HEK293 (cell line): ENCODE data around the gene OR6A2.

Experiments used
- CTCF ChIA-PET: fragments of 350-600 bp; formaldehyde crosslinking; extraction: SDS; loops from one replicate; lab custom pipeline; 2021; ENCODE audit warnings: antibody characterized with exemption; lab: Yijun Ruan, JAX
- POLR2A ChIA-PET: fragments of 300-600 bp; formaldehyde crosslinking; extraction: SDS; loops from one replicate; lab custom pipeline; 2020; ENCODE audit warnings: antibody characterized with exemption, inconsistent platforms; lab: Yijun Ruan, JAX
- H3K27ac ChIP-seq: fragments of 200-500 bp; sonication (Bioruptor generic); 2 replicates; pipeline ENCODE4 v1.5.1; 2014; ENCODE audit warnings: low read depth, low read length, control low read depth, inconsistent platforms; ENCODE audit errors: extremely low read depth
- H3K36me3 ChIP-seq, 2 experiments: fragments of 200-500 bp in 1 of 2; sonication (Bioruptor generic) in 1 of 2; 1 replicate in 1 of 2; 2 replicates in 1 of 2; pipeline ENCODE4 v1.5.1; 2014 to 2017; ENCODE audit warnings: inconsistent platforms in 2 of 2, low read length in 2 of 2; ENCODE audit not compliant: control insufficient read depth in 2 of 2, insufficient read depth in 1 of 2
- H3K4me1 ChIP-seq: fragments of 200-500 bp; sonication (Bioruptor generic); 2 replicates; pipeline ENCODE4 v1.5.1; 2014; ENCODE audit warnings: mild to moderate bottlenecking, low read length, inconsistent platforms; ENCODE audit not compliant: control insufficient read depth, insufficient read depth
- H3K4me3 ChIP-seq: 2 replicates; pipeline ENCODE4 v1.5.1; 2011; ENCODE audit warnings: low read depth, mild to moderate bottlenecking, control low read depth, low read length, moderate library complexity
- H3K9me3 ChIP-seq: fragments of 200-500 bp; sonication (Bioruptor generic); 2 replicates; pipeline ENCODE4 v1.5.1; 2014; ENCODE audit warnings: low read depth, low read length, inconsistent platforms; ENCODE audit not compliant: control insufficient read depth, insufficient read depth
- GFI1B ChIP-seq: fragments of 450-650 bp; formaldehyde crosslinking; IDR thresholded peaks from 2 replicates; pipeline ENCODE4 v1.5.1; 2016; ENCODE audit warnings: missing biosample characterization, missing genetic modification characterization
- INSM2 ChIP-seq: fragments of 450-650 bp; formaldehyde crosslinking; IDR thresholded peaks from 2 replicates; pipeline ENCODE4 v1.5.1; 2016; ENCODE audit warnings: missing biosample characterization, missing genetic modification characterization
- KLF17 ChIP-seq: fragments of 450-650 bp; formaldehyde crosslinking; IDR thresholded peaks from 2 replicates; pipeline ENCODE4 v1.5.1; 2016; ENCODE audit warnings: missing biosample characterization, missing genetic modification characterization
- MYNN ChIP-seq: fragments of 450-650 bp; formaldehyde crosslinking; IDR thresholded peaks from 2 replicates; pipeline ENCODE4 v1.5.1; 2016; ENCODE audit warnings: missing biosample characterization, missing genetic modification characterization, borderline replicate concordance
- PRDM4 ChIP-seq: fragments of 450-650 bp; formaldehyde crosslinking; IDR thresholded peaks from 2 replicates; pipeline ENCODE4 v1.5.1; 2017; ENCODE audit warnings: missing biosample characterization, missing genetic modification characterization
- SCRT2 ChIP-seq: fragments of 450-650 bp; formaldehyde crosslinking; IDR thresholded peaks from 2 replicates; pipeline ENCODE4 v1.5.1; 2016; ENCODE audit warnings: missing biosample characterization, missing genetic modification characterization
- SP7 ChIP-seq: fragments of 450-650 bp; formaldehyde crosslinking; IDR thresholded peaks from 2 replicates; pipeline ENCODE4 v1.5.1; 2016; ENCODE audit warnings: missing biosample characterization, missing genetic modification characterization
- TCF7L2 ChIP-seq: IDR thresholded peaks from 2 replicates; pipeline ENCODE4 v1.6.1; 2011; ENCODE audit warnings: low read depth, mild to moderate bottlenecking, inconsistent platforms, low read length, moderate library complexity, borderline replicate concordance
- ZBTB21 ChIP-seq: fragments of 450-650 bp; formaldehyde crosslinking; IDR thresholded peaks from 2 replicates; pipeline ENCODE4 v1.5.1; 2017; ENCODE audit warnings: missing biosample characterization, missing genetic modification characterization
- ZNF24 ChIP-seq: fragments of 450-650 bp; formaldehyde crosslinking; IDR thresholded peaks from 2 replicates; pipeline ENCODE4 v1.5.1; 2016; ENCODE audit warnings: missing biosample characterization, missing genetic modification characterization
- ZNF280C ChIP-seq: fragments of 450-650 bp; formaldehyde crosslinking; IDR thresholded peaks from 2 replicates; pipeline ENCODE4 v1.5.1; 2016; ENCODE audit warnings: missing biosample characterization, missing genetic modification characterization
- ZNF366 ChIP-seq: fragments of 450-650 bp; formaldehyde crosslinking; conservative IDR thresholded peaks from 2 replicates; pipeline ENCODE4 v1.5.1; 2016; ENCODE audit warnings: missing biosample characterization, missing genetic modification characterization
- ZNF394 ChIP-seq: fragments of 450-650 bp; formaldehyde crosslinking; IDR thresholded peaks from 2 replicates; pipeline ENCODE4 v1.5.1; 2016; ENCODE audit warnings: missing biosample characterization, missing genetic modification characterization, mild to moderate bottlenecking, moderate library complexity, borderline replicate concordance
- ZNF473 ChIP-seq: fragments of 450-650 bp; formaldehyde crosslinking; IDR thresholded peaks from 2 replicates; pipeline ENCODE4 v1.5.1; 2017; ENCODE audit warnings: missing biosample characterization, missing genetic modification characterization
- ZNF518A ChIP-seq: fragments of 450-650 bp; formaldehyde crosslinking; conservative IDR thresholded peaks from 2 replicates; pipeline ENCODE4 v1.5.1; 2016; ENCODE audit warnings: low read depth, missing biosample characterization, missing genetic modification characterization
- ZNF580 ChIP-seq: fragments of 450-650 bp; formaldehyde crosslinking; IDR thresholded peaks from 2 replicates; pipeline ENCODE4 v1.5.1; 2016; ENCODE audit warnings: missing biosample characterization, missing genetic modification characterization
- ZNF610 ChIP-seq: fragments of 450-650 bp; formaldehyde crosslinking; IDR thresholded peaks from 2 replicates; pipeline ENCODE4 v1.5.1; 2016; ENCODE audit warnings: missing biosample characterization, missing genetic modification characterization, borderline replicate concordance
- ZNF660 ChIP-seq: fragments of 450-650 bp; IDR thresholded peaks from 2 replicates; pipeline ENCODE4 v1.5.1; 2018; ENCODE audit warnings: missing biosample characterization, mild to moderate bottlenecking, missing genetic modification characterization
- ZNF664 ChIP-seq: fragments of 450-650 bp; formaldehyde crosslinking; IDR thresholded peaks from 2 replicates; pipeline ENCODE4 v1.5.1; 2016; ENCODE audit warnings: missing biosample characterization, missing genetic modification characterization
- ZNF843 ChIP-seq: fragments of 450-650 bp; formaldehyde crosslinking; IDR thresholded peaks from 2 replicates; pipeline ENCODE4 v1.5.1; 2016; ENCODE audit warnings: missing biosample characterization, missing genetic modification characterization
- ZXDB ChIP-seq: fragments of 450-650 bp; formaldehyde crosslinking; IDR thresholded peaks from 2 replicates; pipeline ENCODE4 v1.5.1; 2016; ENCODE audit warnings: missing biosample characterization, missing genetic modification characterization

The OR6A2 gene

GRCh38 chr11:6828103-6828502 lies 28.6 kb upstream of the OR6A2 start (continued):
- no peak for TF ChIP-seq ZNF280C (tag by site-specific recombination)
- TF ChIP-seq ZNF24 = no peak
- no peak for TF ChIP-seq TCF7L2
- TF ChIP-seq PRDM4 = no peak
- no peak for TF ChIP-seq ZNF843
- no peak for TF ChIP-seq ZNF473 (tag by site-specific recombination)
- no peak for TF ChIP-seq ZNF660 (tag by site-specific recombination)
- TF ChIP-seq GFI1B (tag by site-specific recombination) = no peak

GRCh38 chr11:6825231-6825744 lies 25.8 kb upstream of the OR6A2 start:
- Histone ChIP-seq H3K4me3 (no peak overlapping the region), H3K27ac (no peak overlapping the region), H3K9me3 (no peaks in the 10 kb centered on the region), H3K36me3 (no peaks in the 10 kb centered on the region), H3K4me1 (no peaks in the 10 kb centered on the region)
- POLR2A ChIA-PET = no interaction called here
- CTCF ChIA-PET = interaction anchor here (1.3 kb wide), 1 partner anchor 13 kb away, joined by 13 read pairs; no protein-coding TSS in a partner anchor
- peak; percentile 59; the same call in 1 of the 2 replicates for TF ChIP-seq KLF17 (tag by site-specific recombination)
- peak; percentile 12; the same call in 1 of the 2 replicates for TF ChIP-seq ZNF394
- peak; percentile 43; the same call in 1 of the 2 replicates for TF ChIP-seq ZNF366 (tag by site-specific recombination)
- TF ChIP-seq ZBTB21 = peak; percentile 94
- peak; percentile 70 for TF ChIP-seq SP7 (tag by site-specific recombination)
- TF ChIP-seq ZNF610 = no peak
- no peak for TF ChIP-seq MYNN (tag by site-specific recombination)
- peak; percentile 62; the same call in 1 of the 2 replicates for TF ChIP-seq INSM2 (tag by site-specific recombination)
- peak; percentile 86 for TF ChIP-seq ZNF518A (tag by site-specific recombination)
- peak; percentile 24; the same call in 1 of the 2 replicates for TF ChIP-seq ZXDB (tag by site-specific recombination)
- 0 out of 2 replicates have a peak, but pooled peaks have one; percentile 66 for TF ChIP-seq ZNF580
- no peak for TF ChIP-seq ZNF664
- TF ChIP-seq SCRT2 (tag by site-specific recombination) = no peak
